Ishikawa (cell line): ENCODE data around the gene DCN.

Experiments used
- CEBPB ChIP-seq: IDR thresholded peaks from 2 replicates; pipeline ENCODE4 v1.6.1; 2012
- CREB1 ChIP-seq: IDR thresholded peaks from 2 replicates; pipeline ENCODE4 v1.6.1; 2012; ENCODE audit warnings: low read depth
- EGR1 ChIP-seq: IDR thresholded peaks from 2 replicates; pipeline ENCODE4 v1.6.1; 2012
- EP300 ChIP-seq: IDR thresholded peaks from 2 replicates; pipeline ENCODE4 v1.6.1; 2012; ENCODE audit warnings: borderline replicate concordance
- FOXM1 ChIP-seq: IDR thresholded peaks from 2 replicates; pipeline ENCODE4 v1.6.1; 2012; ENCODE audit warnings: low read depth, borderline replicate concordance
- NFIC ChIP-seq: IDR thresholded peaks from 2 replicates; pipeline ENCODE4 v1.6.1; 2012
- RAD21 ChIP-seq: IDR thresholded peaks from 2 replicates; pipeline ENCODE4 v1.6.1; 2012; ENCODE audit warnings: low read depth
- TAF1 ChIP-seq: IDR thresholded peaks from 2 replicates; pipeline ENCODE4 v1.6.1; 2012; ENCODE audit warnings: low read depth, mild to moderate bottlenecking
- TCF12 ChIP-seq: IDR thresholded peaks from 2 replicates; pipeline ENCODE4 v1.6.1; 2012; ENCODE audit warnings: low read depth
- TEAD4 ChIP-seq: IDR thresholded peaks from 2 replicates; pipeline ENCODE4 v1.6.1; 2012
- YY1 ChIP-seq: IDR thresholded peaks from 2 replicates; pipeline ENCODE4 v1.6.1; 2012; ENCODE audit warnings: low read depth
- ZBTB7A ChIP-seq: IDR thresholded peaks from 2 replicates; pipeline ENCODE4 v1.6.1; 2012; ENCODE audit warnings: low read depth
- TF ChIP-seq, protein P1 (sequence below): IDR thresholded peaks from 2 replicates; pipeline ENCODE4 v1.6.1; 2012
- TF ChIP-seq, protein P2 (sequence below): IDR thresholded peaks from 2 replicates; pipeline ENCODE4 v1.6.1; 2012
- TF ChIP-seq, protein P3 (sequence below): IDR thresholded peaks from 2 replicates; pipeline ENCODE4 v1.6.1; 2012; ENCODE audit warnings: low read depth, mild to moderate bottlenecking

DCN gene

DNA sequence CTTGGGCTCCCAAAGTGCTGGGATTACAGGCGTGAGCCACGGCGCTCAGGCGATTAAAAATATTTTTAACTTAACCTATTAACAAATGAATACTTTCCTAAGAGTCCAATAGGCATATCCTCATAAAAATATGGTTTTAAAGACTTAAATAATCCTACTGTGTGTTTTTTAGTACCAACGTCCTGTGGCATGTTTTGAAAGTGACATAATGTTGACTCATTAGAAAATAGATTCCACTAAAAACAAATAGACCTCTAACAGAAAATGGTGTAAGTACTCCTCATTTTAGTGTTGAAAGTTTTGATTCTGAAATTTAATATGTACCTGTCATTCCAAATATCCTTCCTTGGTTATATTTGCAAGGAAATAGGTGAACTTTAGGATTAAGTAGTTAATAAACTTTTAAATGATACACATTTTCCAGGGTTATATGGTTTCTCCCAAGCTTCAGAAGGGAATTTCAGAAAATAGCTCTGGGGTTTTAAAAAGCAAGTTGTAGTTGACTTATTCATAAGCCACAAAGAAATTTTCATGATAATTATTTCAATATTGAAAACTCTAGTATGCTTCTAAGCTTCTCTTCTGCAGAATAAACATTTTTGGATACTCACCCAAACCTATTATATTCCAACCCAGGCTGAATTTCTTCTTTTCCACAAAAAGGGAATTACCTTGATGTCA lies 59.2 kb downstream of the DCN start:
- TF ChIP-seq YY1 (no peak), TEAD4 (no peak), EP300 (no peak), CEBPB (no peak), TAF1 (no peak), RAD21 (no peak), TCF12 (no peak), EGR1 (no peak), NFIC (no peak), FOXM1 (no peak)
- TF ChIP-seq, protein P1, sequence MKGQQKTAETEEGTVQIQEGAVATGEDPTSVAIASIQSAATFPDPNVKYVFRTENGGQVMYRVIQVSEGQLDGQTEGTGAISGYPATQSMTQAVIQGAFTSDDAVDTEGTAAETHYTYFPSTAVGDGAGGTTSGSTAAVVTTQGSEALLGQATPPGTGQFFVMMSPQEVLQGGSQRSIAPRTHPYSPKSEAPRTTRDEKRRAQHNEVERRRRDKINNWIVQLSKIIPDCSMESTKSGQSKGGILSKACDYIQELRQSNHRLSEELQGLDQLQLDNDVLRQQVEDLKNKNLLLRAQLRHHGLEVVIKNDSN: no peak

DNA sequence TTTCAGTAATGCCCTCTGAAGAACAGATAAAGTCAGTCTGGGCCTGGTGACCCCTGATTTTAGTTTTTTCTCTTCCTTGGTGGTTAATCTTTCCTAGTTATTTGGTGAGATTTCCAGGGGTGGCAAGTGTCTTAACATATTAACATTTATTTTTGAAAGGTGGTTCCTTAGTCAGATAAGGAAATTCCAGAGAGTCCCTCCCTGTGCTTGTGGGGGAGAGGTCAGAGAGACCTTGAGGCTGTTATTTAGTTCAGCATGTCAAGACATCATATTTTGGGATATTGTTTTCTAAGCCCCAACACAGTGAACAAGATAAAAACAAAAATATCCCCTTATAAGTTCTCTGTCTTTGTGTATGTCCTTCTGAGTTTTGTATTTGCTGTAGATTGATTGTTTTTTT lies 61.8 kb downstream of the DCN start:
- TF ChIP-seq FOXM1: no peak
- no peak for TF ChIP-seq TAF1
- TF ChIP-seq CREB1: no peak
- no peak for TF ChIP-seq RAD21
- TF ChIP-seq YY1: no peak
- TF ChIP-seq, protein P1: no peak
- no peak for TF ChIP-seq ZBTB7A
- TF ChIP-seq, protein P2, sequence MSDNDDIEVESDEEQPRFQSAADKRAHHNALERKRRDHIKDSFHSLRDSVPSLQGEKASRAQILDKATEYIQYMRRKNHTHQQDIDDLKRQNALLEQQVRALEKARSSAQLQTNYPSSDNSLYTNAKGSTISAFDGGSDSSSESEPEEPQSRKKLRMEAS: no peak
- TF ChIP-seq NFIC: no peak
- no peak for TF ChIP-seq TCF12
- TF ChIP-seq CEBPB: no peak
- TF ChIP-seq EGR1: no peak
- TF ChIP-seq EP300: no peak
- no peak for TF ChIP-seq TEAD4
- TF ChIP-seq, protein P3, sequence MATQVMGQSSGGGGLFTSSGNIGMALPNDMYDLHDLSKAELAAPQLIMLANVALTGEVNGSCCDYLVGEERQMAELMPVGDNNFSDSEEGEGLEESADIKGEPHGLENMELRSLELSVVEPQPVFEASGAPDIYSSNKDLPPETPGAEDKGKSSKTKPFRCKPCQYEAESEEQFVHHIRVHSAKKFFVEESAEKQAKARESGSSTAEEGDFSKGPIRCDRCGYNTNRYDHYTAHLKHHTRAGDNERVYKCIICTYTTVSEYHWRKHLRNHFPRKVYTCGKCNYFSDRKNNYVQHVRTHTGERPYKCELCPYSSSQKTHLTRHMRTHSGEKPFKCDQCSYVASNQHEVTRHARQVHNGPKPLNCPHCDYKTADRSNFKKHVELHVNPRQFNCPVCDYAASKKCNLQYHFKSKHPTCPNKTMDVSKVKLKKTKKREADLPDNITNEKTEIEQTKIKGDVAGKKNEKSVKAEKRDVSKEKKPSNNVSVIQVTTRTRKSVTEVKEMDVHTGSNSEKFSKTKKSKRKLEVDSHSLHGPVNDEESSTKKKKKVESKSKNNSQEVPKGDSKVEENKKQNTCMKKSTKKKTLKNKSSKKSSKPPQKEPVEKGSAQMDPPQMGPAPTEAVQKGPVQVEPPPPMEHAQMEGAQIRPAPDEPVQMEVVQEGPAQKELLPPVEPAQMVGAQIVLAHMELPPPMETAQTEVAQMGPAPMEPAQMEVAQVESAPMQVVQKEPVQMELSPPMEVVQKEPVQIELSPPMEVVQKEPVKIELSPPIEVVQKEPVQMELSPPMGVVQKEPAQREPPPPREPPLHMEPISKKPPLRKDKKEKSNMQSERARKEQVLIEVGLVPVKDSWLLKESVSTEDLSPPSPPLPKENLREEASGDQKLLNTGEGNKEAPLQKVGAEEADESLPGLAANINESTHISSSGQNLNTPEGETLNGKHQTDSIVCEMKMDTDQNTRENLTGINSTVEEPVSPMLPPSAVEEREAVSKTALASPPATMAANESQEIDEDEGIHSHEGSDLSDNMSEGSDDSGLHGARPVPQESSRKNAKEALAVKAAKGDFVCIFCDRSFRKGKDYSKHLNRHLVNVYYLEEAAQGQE: no peak

DNA sequence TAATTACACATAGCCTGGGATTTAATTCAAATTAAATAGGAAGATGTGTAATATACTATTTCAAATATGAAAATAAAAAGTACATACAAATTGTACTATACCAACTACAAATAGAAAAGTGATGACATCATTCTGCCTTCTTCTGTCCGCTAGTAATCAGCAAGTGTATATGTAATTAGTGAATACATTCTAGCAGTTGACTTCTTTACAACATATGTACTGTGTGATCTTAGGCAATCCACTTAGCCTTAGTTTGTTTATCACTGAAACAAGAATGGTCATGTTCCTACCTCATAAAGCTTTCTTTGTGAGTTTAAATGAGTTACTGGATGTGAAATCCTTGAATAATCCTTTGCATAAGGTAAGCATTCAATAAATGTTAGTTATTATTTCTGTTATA lies 63.5 kb downstream of the DCN start:
- TF ChIP-seq EP300: no peak
- TF ChIP-seq ZBTB7A: no peak
- TF ChIP-seq, protein P3: no peak
- no peak for TF ChIP-seq CREB1
- no peak for TF ChIP-seq TCF12
- no peak for TF ChIP-seq RAD21
- TF ChIP-seq TAF1: no peak
- no peak for TF ChIP-seq EGR1
- no peak for TF ChIP-seq NFIC
- TF ChIP-seq, protein P2: no peak
- no peak for TF ChIP-seq FOXM1
- no peak for TF ChIP-seq CEBPB
- TF ChIP-seq TEAD4: no peak
- no peak for TF ChIP-seq YY1
- TF ChIP-seq, protein P1: no peak

DNA sequence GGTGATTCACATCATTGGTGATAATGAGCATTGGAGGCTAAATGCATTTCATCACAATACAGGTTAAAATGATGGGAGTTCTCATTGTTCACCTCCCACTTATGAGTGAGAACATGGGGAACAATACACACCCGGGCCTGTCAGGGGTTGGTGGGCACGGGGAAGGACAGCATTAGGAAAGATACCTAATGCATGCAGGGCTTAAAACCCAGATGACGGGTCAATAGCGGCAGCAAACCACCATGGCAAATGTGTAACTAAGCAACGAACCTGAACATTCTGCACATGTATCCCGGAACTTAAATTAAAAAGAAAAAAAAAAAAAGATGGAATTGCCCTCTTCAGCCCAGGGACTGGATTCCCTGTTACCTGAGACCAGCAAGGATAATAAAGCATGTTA lies 69.0 kb downstream of the DCN start:
- TF ChIP-seq, protein P2: no peak
- TF ChIP-seq YY1 (no peak), EGR1 (no peak), CREB1 (no peak), ZBTB7A (no peak), EP300 (no peak), TCF12 (no peak), TEAD4 (no peak)
